GM12873 (cell line): ENCODE measurements around the gene OSBPL10.

ENCODE experiments used
- CTCF ChIP-seq: IDR thresholded peaks from 2 replicates; pipeline ENCODE4 v1.5.1; 2012; ENCODE audit warnings: low read depth, mild to moderate bottlenecking, moderate library complexity, low read length, control low read depth; ENCODE audit not compliant: insufficient read depth; ENCODE audit errors: missing control alignments

The OSBPL10 gene

GRCh38 chr3:31629054-31629453 lies 352.0 kb downstream of the OSBPL10 start:
- no peak for TF ChIP-seq CTCF

GRCh38 chr3:31625358-31625757 lies 355.7 kb downstream of the OSBPL10 start:
- TF ChIP-seq CTCF = no peak

GRCh38 chr3:31624083-31624709 lies 356.9 kb downstream of the OSBPL10 start:
- TF ChIP-seq CTCF = no peak

- TF ChIP-seq CTCF = no peak
Measured at GRCh38 chr3:31622636-31623288, 358.3 kb downstream of the OSBPL10 start.

GRCh38 chr3:31621314-31621713 lies 359.7 kb downstream of the OSBPL10 start:
- TF ChIP-seq CTCF = no peak

GRCh38 chr3:31620656-31621055 lies 360.4 kb downstream of the OSBPL10 start:
- no peak for TF ChIP-seq CTCF

- TF ChIP-seq CTCF = no peak
Measured at GRCh38 chr3:31616711-31617110, 364.4 kb downstream of the OSBPL10 start.
